ENCODE results near the gene EXOSC2.

The EXOSC2 gene, protein sequence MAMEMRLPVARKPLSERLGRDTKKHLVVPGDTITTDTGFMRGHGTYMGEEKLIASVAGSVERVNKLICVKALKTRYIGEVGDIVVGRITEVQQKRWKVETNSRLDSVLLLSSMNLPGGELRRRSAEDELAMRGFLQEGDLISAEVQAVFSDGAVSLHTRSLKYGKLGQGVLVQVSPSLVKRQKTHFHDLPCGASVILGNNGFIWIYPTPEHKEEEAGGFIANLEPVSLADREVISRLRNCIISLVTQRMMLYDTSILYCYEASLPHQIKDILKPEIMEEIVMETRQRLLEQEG

GRCh38 chr9:130693426-130694191 lies at the start of gene EXOSC2:
Gene EXOSC2, plus strand, starts transcription at chr9:130693780. Its CDS starts 12 bp downstream, at chr9:130693792.
- DNase-seq (ENCODE audit: low read depth) = peak; percentile 98

DNA sequence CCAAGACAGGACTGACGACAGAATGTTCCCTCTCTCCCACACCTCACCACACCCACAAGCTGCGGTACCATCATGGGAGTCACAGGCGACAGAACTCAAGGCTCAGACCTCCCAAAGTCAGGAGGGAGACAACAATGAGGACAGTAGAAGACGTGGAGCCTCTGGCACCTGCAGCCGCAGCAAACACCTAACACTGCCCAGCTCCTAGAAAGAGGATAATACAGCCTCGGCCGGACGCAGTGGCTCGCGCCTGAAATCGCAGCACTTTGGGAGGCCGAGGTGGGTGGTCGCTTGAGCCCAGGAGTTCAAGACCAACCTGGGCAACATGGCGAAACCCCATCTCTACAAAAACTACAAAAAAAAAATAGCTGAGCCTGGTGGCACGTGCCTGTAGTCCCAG lies 42.4 kb upstream of the EXOSC2 start:
- no peak for DNase-seq (ENCODE audit: low read depth)

DNA sequence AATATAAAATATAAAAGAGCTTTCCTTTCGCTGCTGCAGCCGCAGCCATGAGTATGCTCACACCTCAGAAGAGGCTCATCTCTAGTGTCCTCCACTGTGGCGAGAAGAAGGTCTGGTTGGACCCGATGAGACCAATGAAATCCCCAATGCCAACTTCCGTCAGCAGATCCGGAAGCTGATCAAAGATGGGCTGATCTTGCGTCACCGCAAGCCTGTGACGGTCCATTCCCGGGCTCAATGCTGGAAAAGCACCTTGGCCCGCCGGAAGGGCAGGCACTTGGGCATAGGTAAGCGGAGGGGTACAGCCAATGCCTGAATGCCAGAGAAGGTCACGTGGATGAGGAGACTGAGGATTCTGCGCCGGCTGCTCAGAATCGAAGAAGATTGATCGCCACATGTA lies 41.8 kb upstream of the EXOSC2 start:
- no peak for DNase-seq (ENCODE audit: low read depth)

- DNase-seq (ENCODE audit: low read depth) = no peak
Measured at GRCh38 chr9:130654879-130655278, 38.7 kb upstream of the EXOSC2 start.

GRCh38 chr9:130658893-130659698 lies 34.5 kb upstream of the EXOSC2 start:
- no peak for DNase-seq (ENCODE audit: low read depth)

DNA sequence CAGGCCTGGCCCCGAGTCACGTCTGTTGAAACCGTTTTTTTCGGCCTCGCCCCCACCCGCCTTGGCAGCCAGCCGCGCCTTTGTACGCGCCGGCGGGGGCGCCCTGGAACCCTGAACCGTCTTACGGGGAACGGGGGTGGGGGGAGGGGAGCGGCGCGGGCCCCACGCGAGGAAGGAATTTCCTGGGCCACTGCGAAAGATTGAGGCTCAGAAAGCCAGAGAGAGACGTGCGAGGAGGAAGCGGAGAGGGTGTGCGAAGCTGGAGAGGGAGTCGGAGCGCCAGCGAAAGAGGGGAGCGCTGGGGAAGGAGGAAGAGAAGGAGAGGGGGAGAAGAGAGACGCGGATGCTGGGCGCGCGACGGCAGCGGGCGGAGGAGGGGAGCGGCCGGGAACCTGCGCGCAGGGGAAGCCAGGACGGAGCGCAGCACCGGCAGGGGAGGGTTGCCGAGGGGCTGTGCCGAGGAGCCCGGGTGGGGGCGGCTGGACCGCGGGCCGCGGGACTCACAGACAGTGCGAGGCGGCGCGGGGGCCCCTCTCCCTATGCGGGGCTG lies 33.8 kb upstream of the EXOSC2 start:
- no peak for DNase-seq (ENCODE audit: low read depth)

GRCh38 chr9:130660326-130660682 lies 33.3 kb upstream of the EXOSC2 start:
- no peak for DNase-seq (ENCODE audit: low read depth)

DNA sequence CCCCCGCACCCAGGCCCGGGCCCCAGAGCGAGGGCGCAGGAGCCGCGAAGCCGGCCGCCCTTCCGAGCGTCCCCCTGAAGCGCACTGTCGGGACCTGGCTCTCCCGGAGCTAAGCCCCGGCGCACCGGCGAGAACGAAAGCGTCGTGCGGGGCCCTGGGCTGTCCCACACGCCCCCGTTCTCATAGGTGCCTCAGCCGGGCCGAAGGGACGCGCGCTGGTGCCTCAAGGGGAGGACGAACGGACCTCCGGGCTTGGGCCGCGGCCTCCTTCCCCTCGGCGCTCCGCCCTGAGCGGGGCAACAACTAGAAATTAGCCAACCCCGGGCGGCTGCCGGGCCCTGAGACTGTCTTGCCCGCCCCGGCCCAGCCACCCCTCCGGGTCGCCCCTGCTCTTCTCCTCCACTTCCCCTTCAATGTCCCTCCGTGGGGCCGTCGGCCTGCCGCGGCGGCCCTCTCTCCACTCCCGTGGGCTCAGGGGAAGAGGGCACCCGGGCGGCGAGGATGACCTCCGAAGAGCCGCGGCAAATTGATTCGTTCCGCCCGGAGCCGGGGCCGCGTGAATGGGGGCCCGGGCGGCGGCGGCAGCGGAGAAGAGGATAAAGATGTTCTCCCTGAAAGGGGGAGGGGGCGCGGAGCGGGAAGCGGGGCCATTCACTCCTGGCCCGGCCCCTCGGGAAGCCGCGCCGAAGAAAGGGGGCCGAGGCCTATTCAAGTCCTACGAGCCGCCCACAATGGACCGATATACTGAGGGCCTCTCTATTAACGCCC lies 32.7 kb upstream of the EXOSC2 start:
- DNase-seq (ENCODE audit: low read depth) = no peak

GRCh38 chr9:130661451-130662098 lies 32.0 kb upstream of the EXOSC2 start:
- DNase-seq (ENCODE audit: low read depth) = no peak

DNA sequence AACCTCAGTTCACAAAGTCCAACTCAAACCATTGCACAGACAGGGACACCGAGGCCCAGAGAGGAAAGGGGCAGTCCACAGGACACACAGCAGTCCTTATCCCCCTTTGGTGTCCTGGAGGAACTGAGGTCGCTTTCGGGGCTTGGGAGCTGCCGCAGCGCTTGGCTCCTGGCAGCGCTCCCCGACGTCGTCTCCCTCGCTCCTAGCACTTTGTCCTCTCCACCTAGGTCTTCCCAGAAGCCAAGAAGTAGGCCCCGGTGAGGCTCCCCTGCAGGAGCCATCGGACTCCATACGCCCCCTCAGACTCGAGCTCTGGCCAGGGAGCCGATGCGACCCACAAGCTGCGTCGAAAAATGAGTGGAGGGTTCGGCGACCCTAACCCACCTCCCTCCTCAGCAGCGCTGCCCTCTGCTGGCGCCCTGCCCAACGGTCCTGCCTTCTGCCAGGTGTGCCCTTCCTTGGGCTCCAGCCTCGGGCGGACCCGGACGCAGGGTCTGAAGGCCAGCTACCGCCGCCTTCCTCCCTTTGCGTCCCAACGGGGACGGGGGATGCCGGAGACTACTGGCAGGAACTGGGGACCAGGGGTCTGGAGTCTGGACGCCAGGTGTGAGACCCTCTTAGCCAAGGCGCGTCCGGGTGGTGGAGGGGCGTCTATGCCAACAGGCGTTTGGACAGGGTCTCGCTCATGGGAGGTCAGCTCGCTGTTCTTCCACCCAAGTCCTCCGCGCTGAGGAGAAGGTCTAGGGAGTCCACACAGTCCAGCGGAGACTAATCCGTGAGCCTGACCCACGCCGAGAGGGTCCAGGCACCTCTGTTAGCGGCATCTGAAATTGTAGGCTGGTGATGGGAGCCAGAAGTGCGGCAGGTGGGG lies 31.2 kb upstream of the EXOSC2 start:
- no peak for DNase-seq (ENCODE audit: low read depth)

DNA sequence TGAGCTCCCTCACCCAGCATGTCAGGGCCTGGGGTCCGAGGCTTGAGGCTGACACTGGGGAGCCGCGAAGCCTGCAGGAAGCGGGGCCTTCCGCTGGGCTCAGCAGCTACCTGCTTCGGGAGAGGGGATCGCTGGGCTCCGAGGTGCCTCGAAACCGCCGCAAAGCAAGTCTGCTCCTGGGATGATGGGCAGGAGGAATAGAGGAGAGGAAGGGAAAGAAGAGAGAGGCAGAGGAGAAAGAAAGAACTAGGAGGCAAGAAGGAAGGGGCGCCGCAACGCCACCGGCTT lies 30.7 kb upstream of the EXOSC2 start:
- DNase-seq (ENCODE audit: low read depth) = no peak

- no peak for DNase-seq (ENCODE audit: low read depth)
Measured at GRCh38 chr9:130663258-130663976, 30.2 kb upstream of the EXOSC2 start.

DNA sequence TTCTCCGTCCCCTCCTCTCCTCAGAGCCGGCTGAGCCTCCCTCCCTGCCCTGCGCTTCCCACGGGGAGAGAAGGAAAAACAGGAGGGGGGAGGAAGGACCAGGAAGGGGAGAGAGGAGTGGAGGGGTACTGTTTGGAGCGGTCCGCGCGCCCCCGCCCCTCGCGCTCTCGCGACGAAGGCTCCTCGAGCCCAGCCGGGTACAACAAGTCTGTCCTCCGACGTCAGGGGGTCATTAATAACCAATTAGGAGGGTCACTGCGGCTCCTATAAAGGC lies 29.7 kb upstream of the EXOSC2 start:
- no peak for DNase-seq (ENCODE audit: low read depth)

- DNase-seq (ENCODE audit: low read depth) = no peak
Measured at GRCh38 chr9:130664251-130665028, 29.1 kb upstream of the EXOSC2 start, which contains the start of gene PRDM12. Gene PRDM12, plus strand, starts transcription at chr9:130664594. Its CDS starts 60 bp downstream, at chr9:130664654.

GRCh38 chr9:130665029-130665430 lies 28.6 kb upstream of the EXOSC2 start:
- no peak for DNase-seq (ENCODE audit: low read depth)

DNA sequence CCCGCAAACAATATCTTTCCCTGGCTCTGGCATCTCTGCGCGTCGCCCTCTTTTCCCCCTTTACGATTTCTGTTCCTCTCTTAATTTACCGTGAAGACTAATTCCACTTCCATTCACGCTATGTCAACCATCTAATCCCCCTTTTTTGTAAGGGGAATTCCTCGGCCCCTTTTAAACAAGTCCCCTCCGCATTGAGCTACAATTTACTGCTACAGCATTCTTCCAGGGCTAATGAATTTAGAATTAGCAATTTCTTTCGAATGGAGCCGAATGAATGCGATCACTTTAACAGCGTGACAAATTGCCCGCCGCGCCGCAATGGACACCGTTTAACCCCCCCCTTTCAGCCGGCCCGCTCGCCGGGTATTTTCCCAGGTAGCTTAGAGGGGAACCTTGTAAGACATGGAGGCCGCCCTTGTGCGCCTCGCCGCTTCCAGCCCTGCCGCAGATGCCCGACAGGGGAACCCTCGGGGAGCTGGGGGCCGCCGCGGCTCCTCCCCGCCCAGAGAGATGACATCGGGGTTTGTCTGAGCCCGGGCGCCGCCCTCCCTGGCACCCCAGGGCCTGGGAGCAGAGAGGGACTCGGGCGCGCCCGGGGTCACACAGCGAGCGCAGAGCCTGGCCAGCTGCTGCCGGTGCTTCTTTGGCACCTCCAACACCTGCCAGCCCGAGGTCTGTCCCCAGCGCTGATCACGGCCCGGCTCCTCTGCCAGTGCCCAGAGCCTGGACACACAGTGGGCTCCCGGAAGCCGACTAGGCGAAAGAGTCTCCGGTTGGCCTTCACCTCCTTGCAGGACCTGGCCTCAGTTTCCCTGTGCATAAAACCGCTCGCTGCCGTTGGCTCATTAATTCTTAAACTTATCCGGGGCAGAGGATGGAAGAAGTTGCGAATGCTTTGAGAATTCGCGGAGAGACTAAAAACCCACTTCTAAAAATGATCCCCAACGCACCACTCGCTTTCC lies 27.9 kb upstream of the EXOSC2 start:
- no peak for DNase-seq (ENCODE audit: low read depth)

DNA sequence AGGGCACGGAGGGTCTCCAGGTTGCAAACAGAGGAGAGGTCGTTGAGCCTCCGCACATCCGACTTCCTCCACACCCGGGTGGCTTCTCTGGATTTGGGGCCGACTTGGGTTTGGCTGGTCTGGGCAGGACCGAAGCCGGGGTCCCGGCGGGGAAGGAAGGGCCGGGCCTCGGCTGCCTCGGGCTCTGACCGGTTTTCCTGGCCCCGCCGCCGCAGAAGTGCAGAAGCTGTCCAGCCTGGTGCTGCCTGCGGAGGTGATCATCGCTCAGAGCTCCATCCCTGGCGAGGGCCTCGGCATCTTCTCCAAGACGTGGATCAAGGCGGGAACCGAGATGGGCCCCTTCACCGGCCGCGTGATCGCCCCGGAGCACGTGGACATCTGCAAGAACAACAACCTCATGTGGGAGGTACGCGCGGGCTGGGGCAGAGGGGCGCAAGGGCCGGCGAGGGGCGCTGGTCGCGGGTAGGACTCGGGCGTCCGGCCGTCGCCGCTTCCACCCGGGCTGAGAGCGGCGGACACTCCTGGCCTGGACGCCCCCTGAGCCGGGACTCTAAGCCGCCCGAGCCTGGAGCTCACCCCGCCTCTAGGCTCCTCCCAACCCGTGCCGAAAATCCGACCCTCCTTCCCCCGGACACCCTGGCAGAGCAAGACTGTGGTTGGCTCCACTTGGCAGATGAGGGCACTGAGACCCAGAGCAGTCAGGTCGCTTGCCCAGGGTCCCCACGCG lies 27.0 kb upstream of the EXOSC2 start:
- no peak for DNase-seq (ENCODE audit: low read depth)
